Measurements from ENCODE around the gene PARVB. TPM values are rescaled to one million over a fixed set of nuclear protein-coding genes. Genes with fewer than 3 reads are reported as not detected.

The PARVB gene
- total and polyA plus RNA-seq, 2 donors (not counting 1 experiment from before 2014, with no cell fraction given): 12.1 to 47.3 TPM

DNA sequence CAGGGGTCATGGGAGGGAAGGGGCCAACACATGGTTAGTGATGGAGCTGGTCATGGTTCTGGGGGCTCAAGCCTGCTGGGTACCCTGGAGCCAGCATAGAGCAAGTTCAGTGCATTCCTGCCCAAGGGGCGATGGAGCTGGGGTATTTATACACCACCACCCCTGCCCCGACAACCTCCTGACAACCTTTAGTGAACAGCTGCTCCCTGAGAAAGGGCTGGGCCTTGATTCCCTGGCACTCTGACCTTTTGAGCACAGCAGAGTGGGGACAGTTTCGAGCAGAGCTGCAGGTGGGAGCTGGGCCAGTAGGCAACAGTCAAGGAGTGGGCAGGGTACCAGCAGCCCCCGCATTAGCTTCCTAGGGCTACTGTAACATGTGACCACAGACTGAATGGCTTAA is 162.6 kb downstream of the PARVB start:
- no peak overlapping the region for H3K4me3 ChIP-seq (replicated peaks in 1 of 4; ENCODE audit: control extremely low read depth in 1 of 4, insufficient read depth in 1 of 4, low read depth in 3 of 4, low read length in 4 of 4)
- no peaks in the 10 kb centered on the region for H3K9me3 ChIP-seq (ENCODE audit: control insufficient read depth, insufficient read depth, low read depth, low read length)
- no peaks in the 10 kb centered on the region for H4K20me1 ChIP-seq (ENCODE audit: control insufficient read depth, extremely low read depth, insufficient read depth, low read length)
- no peaks in the 10 kb centered on the region for H3K79me2 ChIP-seq (ENCODE audit: control insufficient read depth, insufficient read depth, low read length)
- H2AFZ ChIP-seq (ENCODE audit: low read length): no peak overlapping the region
- H3K36me3 ChIP-seq (ENCODE audit: control insufficient read depth, insufficient read depth, low read length): no peaks in the 10 kb centered on the region
- no peaks in the 10 kb centered on the region for H3K4me1 ChIP-seq (ENCODE audit: control insufficient read depth, extremely low read depth, insufficient read depth, low read length)
- DNase-seq (ENCODE audit: low read depth in 2 of 2): no peak
- H3K4me2 ChIP-seq (ENCODE audit: extremely low read depth, insufficient read depth, low read length): no peak overlapping the region
- H3K27me3 ChIP-seq (ENCODE audit: control insufficient read depth, insufficient read depth, low read length): no peaks in the 10 kb centered on the region
- H3K27ac ChIP-seq (ENCODE audit: insufficient read depth, low read length): no peak overlapping the region
- no peak overlapping the region for H3K9ac ChIP-seq (ENCODE audit: insufficient read depth, low read length)
- TF ChIP-seq, protein P1, sequence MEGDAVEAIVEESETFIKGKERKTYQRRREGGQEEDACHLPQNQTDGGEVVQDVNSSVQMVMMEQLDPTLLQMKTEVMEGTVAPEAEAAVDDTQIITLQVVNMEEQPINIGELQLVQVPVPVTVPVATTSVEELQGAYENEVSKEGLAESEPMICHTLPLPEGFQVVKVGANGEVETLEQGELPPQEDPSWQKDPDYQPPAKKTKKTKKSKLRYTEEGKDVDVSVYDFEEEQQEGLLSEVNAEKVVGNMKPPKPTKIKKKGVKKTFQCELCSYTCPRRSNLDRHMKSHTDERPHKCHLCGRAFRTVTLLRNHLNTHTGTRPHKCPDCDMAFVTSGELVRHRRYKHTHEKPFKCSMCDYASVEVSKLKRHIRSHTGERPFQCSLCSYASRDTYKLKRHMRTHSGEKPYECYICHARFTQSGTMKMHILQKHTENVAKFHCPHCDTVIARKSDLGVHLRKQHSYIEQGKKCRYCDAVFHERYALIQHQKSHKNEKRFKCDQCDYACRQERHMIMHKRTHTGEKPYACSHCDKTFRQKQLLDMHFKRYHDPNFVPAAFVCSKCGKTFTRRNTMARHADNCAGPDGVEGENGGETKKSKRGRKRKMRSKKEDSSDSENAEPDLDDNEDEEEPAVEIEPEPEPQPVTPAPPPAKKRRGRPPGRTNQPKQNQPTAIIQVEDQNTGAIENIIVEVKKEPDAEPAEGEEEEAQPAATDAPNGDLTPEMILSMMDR (conservative IDR thresholded peaks at IDR 0.05 in 1 of 2, IDR thresholded peaks at IDR 0.05 in 1 of 2; ENCODE audit: low read depth in 1 of 2, low read length in 2 of 2): no peak
- TF ChIP-seq EZH2 (IDR thresholded peaks at IDR 0.05; ENCODE audit: low read length, missing control alignments): no peak

DNA sequence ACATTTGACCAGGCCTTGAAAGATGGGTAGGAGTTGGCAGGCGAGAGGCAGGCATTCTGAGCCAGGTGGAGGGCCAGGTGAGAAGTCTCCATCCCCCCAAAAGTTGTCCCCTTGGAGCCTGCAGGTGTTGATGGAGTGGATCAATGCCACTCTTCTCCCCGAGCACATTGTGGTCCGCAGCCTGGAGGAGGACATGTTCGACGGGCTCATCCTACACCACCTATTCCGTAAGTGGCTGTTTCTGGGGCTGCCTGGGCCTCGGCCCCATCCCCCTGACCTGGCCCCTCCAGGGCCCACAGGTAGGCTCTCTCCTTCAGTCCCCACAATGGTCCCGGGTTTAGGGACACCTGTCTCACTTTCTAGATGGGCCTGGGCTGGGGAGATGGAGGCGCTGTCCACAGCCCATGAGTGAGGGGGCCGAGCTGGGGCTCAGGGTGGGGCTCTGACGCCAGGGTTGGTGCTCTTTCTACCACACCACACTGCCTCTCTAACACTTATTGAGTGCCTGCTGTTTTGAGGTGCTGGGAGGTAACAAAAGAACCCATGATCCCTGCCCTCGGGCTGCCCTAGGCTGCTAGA is 163.6 kb downstream of the PARVB start:
- Histone ChIP-seq H3K36me3 (ENCODE audit: control insufficient read depth, insufficient read depth, low read length) (no peaks in the 10 kb centered on the region), H3K79me2 (ENCODE audit: control insufficient read depth, insufficient read depth, low read length) (no peaks in the 10 kb centered on the region), H3K9ac (ENCODE audit: insufficient read depth, low read length) (no peak overlapping the region), H4K20me1 (ENCODE audit: control insufficient read depth, extremely low read depth, insufficient read depth, low read length) (no peaks in the 10 kb centered on the region), H3K4me3 (replicated peaks in 1 of 4; ENCODE audit: control extremely low read depth in 1 of 4, insufficient read depth in 1 of 4, low read depth in 3 of 4, low read length in 4 of 4) (no peak overlapping the region), H3K4me1 (ENCODE audit: control insufficient read depth, extremely low read depth, insufficient read depth, low read length) (no peaks in the 10 kb centered on the region), H3K27me3 (ENCODE audit: control insufficient read depth, insufficient read depth, low read length) (no peaks in the 10 kb centered on the region), H3K4me2 (ENCODE audit: extremely low read depth, insufficient read depth, low read length) (no peak overlapping the region), H3K9me3 (ENCODE audit: control insufficient read depth, insufficient read depth, low read depth, low read length) (no peaks in the 10 kb centered on the region), H3K27ac (ENCODE audit: insufficient read depth, low read length) (no peak overlapping the region), H2AFZ (ENCODE audit: low read length) (no peak overlapping the region)
- DNase-seq (ENCODE audit: low read depth in 2 of 2): no peak
- TF ChIP-seq, protein P1 (conservative IDR thresholded peaks at IDR 0.05 in 1 of 2, IDR thresholded peaks at IDR 0.05 in 1 of 2; ENCODE audit: low read depth in 1 of 2, low read length in 2 of 2): no peak
- TF ChIP-seq EZH2 (IDR thresholded peaks at IDR 0.05; ENCODE audit: low read length, missing control alignments): no peak

DNA sequence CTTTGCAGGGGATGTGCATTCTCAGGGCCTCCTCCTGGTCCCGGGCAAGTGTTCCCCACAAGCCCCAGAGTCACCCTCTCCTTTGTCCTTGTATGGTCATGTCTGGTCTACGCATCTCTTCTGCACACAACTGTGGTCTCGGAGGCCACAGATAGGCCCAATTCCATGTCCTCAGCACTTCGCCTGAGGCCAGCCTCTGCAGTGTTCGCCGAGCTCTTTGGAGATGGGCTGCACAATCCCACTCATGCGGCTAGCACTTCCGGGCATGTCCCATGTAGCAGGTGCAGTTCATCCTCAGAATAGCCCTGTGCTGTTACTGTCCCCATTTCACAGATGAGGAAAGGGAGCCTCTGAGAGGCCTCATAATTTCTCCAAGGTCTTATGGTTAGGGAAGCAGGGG is 164.2 kb downstream of the PARVB start:
- Histone ChIP-seq H3K4me1 (ENCODE audit: control insufficient read depth, extremely low read depth, insufficient read depth, low read length) (no peaks in the 10 kb centered on the region), H3K27ac (ENCODE audit: insufficient read depth, low read length) (no peak overlapping the region), H3K4me2 (ENCODE audit: extremely low read depth, insufficient read depth, low read length) (no peak overlapping the region)

More for the DNA sequence above, 164.2 kb downstream of the PARVB start:
- H2AFZ ChIP-seq (ENCODE audit: low read length): no peak overlapping the region
- H3K9ac ChIP-seq (ENCODE audit: insufficient read depth, low read length): no peak overlapping the region
- no peaks in the 10 kb centered on the region for H3K79me2 ChIP-seq (ENCODE audit: control insufficient read depth, insufficient read depth, low read length)
- DNase-seq (ENCODE audit: low read depth in 2 of 2): no peak
- no peak for TF ChIP-seq EZH2 (IDR thresholded peaks at IDR 0.05; ENCODE audit: low read length, missing control alignments)
- TF ChIP-seq, protein P1 (conservative IDR thresholded peaks at IDR 0.05 in 1 of 2, IDR thresholded peaks at IDR 0.05 in 1 of 2; ENCODE audit: low read depth in 1 of 2, low read length in 2 of 2): no peak
- H3K9me3 ChIP-seq (ENCODE audit: control insufficient read depth, insufficient read depth, low read depth, low read length): no peaks in the 10 kb centered on the region
- H3K27me3 ChIP-seq (ENCODE audit: control insufficient read depth, insufficient read depth, low read length): no peaks in the 10 kb centered on the region
- no peak overlapping the region for H3K4me3 ChIP-seq (replicated peaks in 1 of 4; ENCODE audit: control extremely low read depth in 1 of 4, insufficient read depth in 1 of 4, low read depth in 3 of 4, low read length in 4 of 4)
- no peaks in the 10 kb centered on the region for H4K20me1 ChIP-seq (ENCODE audit: control insufficient read depth, extremely low read depth, insufficient read depth, low read length)
- no peaks in the 10 kb centered on the region for H3K36me3 ChIP-seq (ENCODE audit: control insufficient read depth, insufficient read depth, low read length)
